HepG2 (cell line): ENCODE measurements around the gene CUL7. TPM values are rescaled to one million over a fixed set of nuclear protein-coding genes. Genes with fewer than 3 reads are reported as not detected.

Source experiments
- ATF5 ChIP-seq: sonication (generic); formaldehyde crosslinking; IDR thresholded peaks from 2 replicates; pipeline ENCODE4 v1.4.0; 2020; ENCODE audit warnings: mild to moderate bottlenecking, low read depth, missing genetic modification reagents
- CREB3 ChIP-seq: sonication (generic); formaldehyde crosslinking; IDR thresholded peaks from 2 replicates; pipeline ENCODE4 v1.5.0; 2020; ENCODE audit warnings: missing genetic modification reagents
- ETV5 ChIP-seq: IDR thresholded peaks from 2 replicates; pipeline ENCODE4 v1.6.1; 2018; ENCODE audit warnings: missing biosample characterization, missing genetic modification reagents, inconsistent platforms, borderline replicate concordance
- FOXA1 ChIP-seq, 2 experiments: fragments of 450-650 bp in 1 of 2; sonication (generic) in 1 of 2; formaldehyde crosslinking in 1 of 2; IDR thresholded peaks; 2 replicates each; pipeline versions ENCODE4 v1.4.0 to v1.6.1; 2016 to 2020; ENCODE audit warnings: missing genetic modification reagents in 1 of 2
- FOXK2 ChIP-seq: fragments of 450-650 bp; IDR thresholded peaks from 2 replicates; pipeline ENCODE4 v1.6.1; 2016
- GPN1 ChIP-seq: sonication (generic); formaldehyde crosslinking; IDR thresholded peaks from 2 replicates; pipeline ENCODE4 v1.5.1; 2020; ENCODE audit warnings: missing genetic modification reagents, borderline replicate concordance
- HINFP ChIP-seq: sonication (generic); formaldehyde crosslinking; IDR thresholded peaks from 2 replicates; pipeline ENCODE4 v1.4.0; 2020; ENCODE audit warnings: low read depth, mild to moderate bottlenecking, missing genetic modification reagents
- HNRNPL ChIP-seq: fragments of 200-400 bp; formaldehyde crosslinking; IDR thresholded peaks from 2 replicates; pipeline ENCODE4 v1.6.1; 2017; ENCODE audit warnings: mild to moderate bottlenecking, low read depth, low read length
- HOXD1 ChIP-seq: sonication (generic); formaldehyde crosslinking; IDR thresholded peaks from 2 replicates; pipeline ENCODE4 v1.5.0; 2020; ENCODE audit warnings: missing genetic modification reagents
- IRF2 ChIP-seq: IDR thresholded peaks from 2 replicates; pipeline ENCODE4 v1.6.1; 2018; ENCODE audit warnings: missing genetic modification reagents, missing compliant biosample characterization
- PITX1 ChIP-seq: sonication (generic); formaldehyde crosslinking; IDR thresholded peaks from 2 replicates; pipeline ENCODE4 v1.5.1; 2020; ENCODE audit warnings: mild to moderate bottlenecking, missing genetic modification reagents
- POGZ ChIP-seq: sonication (generic); formaldehyde crosslinking; IDR thresholded peaks from 2 replicates; pipeline ENCODE4 v1.4.0; 2020; ENCODE audit warnings: mild to moderate bottlenecking, missing genetic modification reagents
- SAFB2 ChIP-seq: sonication (generic); formaldehyde crosslinking; IDR thresholded peaks from 2 replicates; pipeline ENCODE4 v1.5.1; 2020; ENCODE audit warnings: missing genetic modification reagents, low read depth, mild to moderate bottlenecking, borderline replicate concordance
- THAP11 ChIP-seq: IDR thresholded peaks from 2 replicates; pipeline ENCODE4 v1.6.1; 2016; ENCODE audit warnings: missing biosample characterization, missing genetic modification reagents
- U2AF1 ChIP-seq: fragments of 200-400 bp; formaldehyde crosslinking; optimal IDR thresholded peaks from 2 replicates; pipeline ENCODE3; 2017; ENCODE audit warnings: mild to moderate bottlenecking, low read depth, low read length
- XRCC5 ChIP-seq: fragments of 200-400 bp; formaldehyde crosslinking; optimal IDR thresholded peaks from 2 replicates; pipeline ENCODE3; 2017; ENCODE audit warnings: mild to moderate bottlenecking, low read length
- ZBED4 ChIP-seq: sonication (generic); formaldehyde crosslinking; IDR thresholded peaks from 2 replicates; pipeline ENCODE4 v1.4.0; 2020; ENCODE audit warnings: missing genetic modification reagents, borderline replicate concordance
- ZBTB38 ChIP-seq: sonication (generic); formaldehyde crosslinking; IDR thresholded peaks from 2 replicates; pipeline ENCODE4 v1.5.1; 2020; ENCODE audit warnings: mild to moderate bottlenecking, missing genetic modification reagents
- ZKSCAN8 ChIP-seq: IDR thresholded peaks from 2 replicates; pipeline ENCODE4 v1.6.1; 2016; ENCODE audit warnings: borderline replicate concordance, missing genetic modification reagents, missing compliant biosample characterization
- ZNF292 ChIP-seq: sonication (generic); formaldehyde crosslinking; IDR thresholded peaks from 2 replicates; pipeline ENCODE4 v1.8.1; 2022; ENCODE audit warnings: mild to moderate bottlenecking, low read depth, missing genetic modification reagents, borderline replicate concordance
- ZNF557 ChIP-seq: sonication (generic); formaldehyde crosslinking; IDR thresholded peaks from 2 replicates; pipeline ENCODE4 v1.4.0; 2020; ENCODE audit warnings: missing genetic modification reagents
- ZNF841 ChIP-seq: sonication (generic); formaldehyde crosslinking; IDR thresholded peaks from 2 replicates; pipeline ENCODE4 v1.8.1; 2023; ENCODE audit warnings: missing genetic modification reagents, borderline replicate concordance
- polyA plus RNA-seq, 8 experiments: library from polyadenylated mRNA; depleted of rRNA in 3 of 8; stranded (reverse) in 7 of 8; unstranded in 1 of 8; fragments of >200 nt; fragmentation: Illumina TruSeq in 4 of 8; extraction: Trizol in 4 of 8; gene quantifications; 2 replicates each; pipeline versions ENCODE4 v1.2.1 to v1.2.3, GENCODE V29; 2011 to 2016; ENCODE audit warnings: low read depth in 4 of 8, missing spikeins in 1 of 8, mixed read lengths in 1 of 8; ENCODE audit not compliant: insufficient read depth in 1 of 8
- total RNA-seq, 5 experiments: library from RNA; depleted of rRNA; stranded (reverse); fragments of >200 nt; fragmentation: Illumina TruSeq; extraction: Trizol; gene quantifications; 2 replicates each; pipeline ENCODE4 v1.2.3, GENCODE V29; 2016; ENCODE audit warnings: low read depth in 1 of 5

The CUL7 gene
- total and polyA plus RNA-seq, 2 of the 13 experiments (the other 11 are each of a cell fraction or from before 2014, with no cell fraction given), result 32.0 to 60.7 TPM

- TF ChIP-seq HINFP, result peak; percentile 92
- peak; percentile 80; the same call in 1 of the 2 replicates for TF ChIP-seq HNRNPL
- TF ChIP-seq ZKSCAN8 (CRISPR knock-in tag), result peak; percentile 76
- no peak for TF ChIP-seq CREB3
- no peak for TF ChIP-seq ZNF841 (CRISPR knock-in tag)
- TF ChIP-seq ZBTB38, result no peak
- peak; percentile 96 for TF ChIP-seq IRF2
- 0 out of 2 replicates have a peak, but pooled peaks have one; percentile 85 for TF ChIP-seq ATF5 (CRISPR knock-in tag)
- TF ChIP-seq HOXD1 (CRISPR knock-in tag), result peak; percentile 64
- peak; percentile 94 for TF ChIP-seq THAP11 (CRISPR knock-in tag)
- no peak for TF ChIP-seq FOXA1 (IDR thresholded peaks at IDR 0.05)
- TF ChIP-seq FOXA1 (CRISPR knock-in tag; IDR thresholded peaks at IDR 0.05), result peak; percentile 20; the same call in 1 of the 2 replicates
- peak; percentile 70 for TF ChIP-seq ZNF557 (CRISPR knock-in tag)
- TF ChIP-seq XRCC5, result peak; percentile 53
- peak; percentile 39; the same call in 1 of the 2 replicates for TF ChIP-seq PITX1
- peak; percentile 96 for TF ChIP-seq ZBED4 (CRISPR knock-in tag)
- peak; percentile 94 for TF ChIP-seq ETV5 (CRISPR knock-in tag)
- no peak for TF ChIP-seq GPN1 (CRISPR knock-in tag)
- TF ChIP-seq POGZ, result peak; percentile 72
- no peak for TF ChIP-seq FOXK2
- TF ChIP-seq U2AF1, result peak; percentile 62
- TF ChIP-seq SAFB2 (CRISPR knock-in tag), result no peak
- 0 out of 2 replicates have a peak, but pooled peaks have one; percentile 45 for TF ChIP-seq ZNF292 (CRISPR knock-in tag)
Observed at GRCh38 chr6:43053545-43054205, at the start of gene CUL7 (continued).
